ENCODE results near the gene DMAC2.
A peak's percentile ranks its signal among the peaks of the same experiment; 100 is the strongest.
"Not testable (repeated sequence)": the region's sequence is repeated elsewhere in the genome, so short reads cannot be mapped to it uniquely, and the experiment has no call there.

DMAC2 gene

GRCh38 chr19:41442473-41443355 is 3.0 kb upstream of the DMAC2 start, which contains the start of gene ERICH4:
TSS of gene ERICH4 (plus strand) at chr19:41443156. CDS start at chr19:41443170, 14 bp downstream.
- DNase-seq (ENCODE audit: low spot score), result peak; percentile 9

GRCh38 chr19:41441321-41441945 is 1.7 kb upstream of the DMAC2 start:
- DNase-seq (ENCODE audit: low spot score), result no peak

- peak; percentile 0 for DNase-seq (ENCODE audit: low spot score)
Observed at GRCh38 chr19:41437944-41438574, 1.7 kb downstream of the DMAC2 start.

GRCh38 chr19:41436674-41436951 is 3.1 kb downstream of the DMAC2 start:
- DNase-seq (ENCODE audit: low spot score), result no peak

GRCh38 chr19:41435936-41436673 is 3.6 kb downstream of the DMAC2 start:
- DNase-seq (ENCODE audit: low spot score), result peak; percentile 9

- DNase-seq (ENCODE audit: low spot score), result not testable (repeated sequence)
Observed at GRCh38 chr19:41435376-41435775, 4.3 kb downstream of the DMAC2 start.

- DNase-seq (ENCODE audit: low spot score), result no peak
Observed at GRCh38 chr19:41434450-41434849, 5.3 kb downstream of the DMAC2 start.

- DNase-seq (ENCODE audit: low spot score), result no peak
Observed at GRCh38 chr19:41433171-41433570, 6.5 kb downstream of the DMAC2 start.

GRCh38 chr19:41431426-41432386 is 8.0 kb downstream of the DMAC2 start:
- DNase-seq (ENCODE audit: low spot score), result no peak

GRCh38 chr19:41430922-41431321 is 8.8 kb downstream of the DMAC2 start:
- DNase-seq (ENCODE audit: low spot score), result no peak

GRCh38 chr19:41428481-41428859 is 11.2 kb downstream of the DMAC2 start:
- DNase-seq (ENCODE audit: low spot score), result no peak

GRCh38 chr19:41427647-41428480 is 11.8 kb downstream of the DMAC2 start:
- DNase-seq (ENCODE audit: low spot score), result no peak

GRCh38 chr19:41426952-41427646 is 12.6 kb downstream of the DMAC2 start, which contains the start of gene B3GNT8:
TSS of gene B3GNT8 (minus strand) at chr19:41427374. CDS start at chr19:41426778, 596 bp downstream.
- peak; percentile 94 for DNase-seq (ENCODE audit: low spot score)

GRCh38 chr19:41426116-41426841 is 13.4 kb downstream of the DMAC2 start:
- no peak for DNase-seq (ENCODE audit: low spot score)

- DNase-seq (ENCODE audit: low spot score), result no peak
Observed at GRCh38 chr19:41425174-41426115, 14.3 kb downstream of the DMAC2 start.

- no peak for DNase-seq (ENCODE audit: low spot score)
Observed at GRCh38 chr19:41424335-41425173, 15.2 kb downstream of the DMAC2 start.

GRCh38 chr19:41422955-41423354 is 16.8 kb downstream of the DMAC2 start:
- DNase-seq (ENCODE audit: low spot score), result no peak

Data from HuH-7 (cell line).